ENCODE data around the gene SLFN14.
"Not testable (repeated sequence)": the region's sequence is repeated elsewhere in the genome, so short reads cannot be mapped to it uniquely, and the experiment has no call there.

SLFN14 gene

DNA sequence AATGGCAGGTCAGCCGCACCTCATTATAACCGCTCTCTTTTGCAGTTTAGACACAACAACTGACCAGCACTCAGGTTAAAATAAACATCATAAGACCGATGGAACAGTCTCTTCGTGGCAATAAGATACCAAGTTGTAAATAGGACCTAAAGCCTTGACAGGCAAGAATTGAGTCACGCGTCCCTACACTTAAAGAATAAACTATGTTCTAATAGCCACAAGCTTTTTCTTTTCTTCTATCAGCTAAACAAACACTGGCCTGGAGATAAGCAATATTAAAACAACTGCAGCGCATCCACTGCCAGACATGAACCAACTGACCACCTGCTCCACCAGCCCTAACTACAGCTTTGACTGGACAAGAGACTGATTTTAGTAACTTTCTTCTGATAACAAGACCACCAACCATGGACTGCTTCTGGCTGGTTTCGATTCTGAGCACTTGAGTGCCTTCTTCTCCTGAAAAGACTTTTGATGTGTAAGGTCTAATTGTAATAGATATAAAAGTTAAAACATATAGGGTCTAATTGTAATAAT, 40.6 kb downstream of the SLFN14 start:
- no peak for DNase-seq

- DNase-seq: no peak
Observed at GRCh38 chr17:35519439-35519838, 41.2 kb downstream of the SLFN14 start.

- not testable (repeated sequence) for DNase-seq
Observed at GRCh38 chr17:35518431-35518830, 42.2 kb downstream of the SLFN14 start.

DNA sequence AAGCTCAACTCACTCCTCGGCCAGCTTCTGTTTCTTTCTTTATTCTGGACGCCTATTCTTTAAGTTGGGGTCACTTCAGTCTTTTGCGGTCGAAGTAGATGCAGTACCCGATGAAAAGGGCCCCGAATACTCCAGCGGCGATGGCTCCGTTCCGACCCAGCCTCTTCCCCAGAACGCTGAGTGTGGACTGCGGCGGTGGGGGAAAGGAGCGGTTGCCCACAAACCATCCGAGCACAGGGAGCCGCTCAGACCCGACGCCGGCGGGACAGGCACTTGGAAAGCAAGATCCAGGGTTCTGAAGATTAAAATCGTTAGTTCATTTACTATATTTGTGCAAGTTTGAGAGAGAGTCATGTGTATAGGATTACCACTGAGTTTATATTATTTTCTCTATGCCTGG, 45.6 kb downstream of the SLFN14 start:
- no peak for DNase-seq

- DNase-seq: no peak
Observed at GRCh38 chr17:35514564-35514963, 46.1 kb downstream of the SLFN14 start.

Data from activated naive CD4-positive, alpha-beta T cell treated with anti-CD3 and anti-CD28 coated beads, Interleukin-2, amount 50 U/mL, for 16 hours (primary cell).